K562 (cell line): ENCODE measurements around the gene CTCF. TPM values are rescaled to one million over a fixed set of nuclear protein-coding genes. Genes with fewer than 3 reads are reported as not detected.

Experiments used
- ATAC-seq: fragments of 200-7000 bp; cut with Tn5 transposase; 3 replicates; pipeline ENCODE4 v1.9.1; 2020; ENCODE audit warnings: moderate library complexity
- BruUV-seq: library from RNA; stranded (reverse); fragments of 400-500 nt; replicated peaks from 2 replicates; lab custom pipeline; 2021; lab: Mats Ljungman, UMichigan
- CTCF ChIA-PET: fragments of 300-600 bp; formaldehyde crosslinking; extraction: SDS; loops from one replicate; lab custom pipeline; 2021; ENCODE audit warnings: low intra/inter-chr PET ratio; lab: Yijun Ruan, JAX
- POLR2A ChIA-PET: fragments of 300-600, 350-650 bp; sonication (Branson Sonifier 250); formaldehyde crosslinking; extraction: SDS; loops from one replicate; lab custom pipeline; 2021; ENCODE audit warnings: antibody characterized with exemption, inconsistent platforms; lab: Yijun Ruan, JAX
- DNase-seq, 4 experiments: peaks; one replicate each; pipeline versions ENCODE4 v3.0.0 to v3.0.0-alpha.2; 2011 to 2018; ENCODE audit warnings: low spot score in 3 of 4, mixed read lengths in 3 of 4; ENCODE audit errors: extremely low read depth in 1 of 4
- FAIRE-seq: peaks from 2 replicates; lab custom pipeline; 2011; peaks lifted over from hg19 to GRCh38; lab: Jason Lieb, UNC
- H2AFZ ChIP-seq: 2 replicates; pipeline ENCODE4 v1.6.0; 2011; ENCODE audit warnings: low read depth, low read length, control low read depth, inconsistent platforms
- H3K27ac ChIP-seq: fragments of 200-600 bp; 3 replicates; pipeline ENCODE4 v1.8.0; 2011; ENCODE audit warnings: low read depth, mild to moderate bottlenecking, control low read depth, inconsistent platforms, low read length, moderate library complexity, mixed read lengths; ENCODE audit errors: extremely low read depth
- H3K27me3 ChIP-seq, 2 experiments: fragments of 300-600 bp in 1 of 2; 2 replicates in 1 of 2; 3 replicates in 1 of 2; pipeline versions ENCODE4 v1.6.0 to v1.8.0; 2011; ENCODE audit warnings: inconsistent platforms in 2 of 2, low read length in 2 of 2, mild to moderate bottlenecking in 1 of 2, mixed read lengths in 1 of 2, moderate library complexity in 1 of 2; ENCODE audit not compliant: control insufficient read depth in 2 of 2, insufficient read depth in 2 of 2
- H3K36me3 ChIP-seq: fragments of 300-600 bp; 3 replicates; pipeline ENCODE4 v1.8.0; 2011; ENCODE audit warnings: mild to moderate bottlenecking, low read length, inconsistent platforms; ENCODE audit not compliant: control insufficient read depth, insufficient read depth
- H3K4me1 ChIP-seq, 2 experiments: fragments of 200-600 bp in 1 of 2; replicated peaks in 1 of 2; 2 replicates in 1 of 2; 3 replicates in 1 of 2; pipeline versions ENCODE4 v1.5.1 to v1.8.0; 2011; ENCODE audit warnings: inconsistent platforms in 2 of 2, low read length in 2 of 2, mild to moderate bottlenecking in 1 of 2, mixed read lengths in 1 of 2, moderate library complexity in 1 of 2; ENCODE audit not compliant: control insufficient read depth in 2 of 2, insufficient read depth in 2 of 2
- H3K4me2 ChIP-seq: 2 replicates; pipeline ENCODE4 v1.6.1; 2011; ENCODE audit warnings: low read length, control low read depth, inconsistent platforms, mixed read lengths; ENCODE audit not compliant: insufficient read depth
- H3K4me3 ChIP-seq: fragments of 200-600 bp; sonication (generic), shearing (Covaris generic); 2 replicates; pipeline ENCODE4 v1.5.1; 2016; ENCODE audit warnings: control low read depth, inconsistent platforms
- H3K79me2 ChIP-seq: fragments of 200-600 bp; 3 replicates; pipeline ENCODE4 v1.8.0; 2011; ENCODE audit warnings: low read length, inconsistent platforms; ENCODE audit not compliant: control insufficient read depth, insufficient read depth
- H3K9ac ChIP-seq, 2 experiments: 2 replicates each; pipeline versions ENCODE4 v1.6.0 to v1.6.1; 2011; ENCODE audit warnings: low read depth in 2 of 2, low read length in 2 of 2, control low read depth in 1 of 2, inconsistent platforms in 1 of 2, mild to moderate bottlenecking in 1 of 2, mixed read lengths in 1 of 2; ENCODE audit not compliant: insufficient read depth in 1 of 2
- H3K9me1 ChIP-seq: one replicate; pipeline ENCODE4 v1.6.0; 2011; ENCODE audit warnings: inconsistent platforms, mild to moderate bottlenecking, low read length, moderate library complexity; ENCODE audit not compliant: control insufficient read depth, insufficient read depth
- H3K9me3 ChIP-seq: replicated peaks from 2 replicates; pipeline ENCODE4 v1.5.1; 2011; ENCODE audit warnings: low read depth, low read length, inconsistent platforms; ENCODE audit not compliant: control insufficient read depth, insufficient read depth
- H4K20me1 ChIP-seq: replicated peaks from 2 replicates; pipeline ENCODE4 v1.6.1; 2011; ENCODE audit warnings: low read length, inconsistent platforms, mixed read lengths; ENCODE audit not compliant: control insufficient read depth, insufficient read depth
- AFF4 ChIP-seq: sonication (generic); formaldehyde crosslinking; IDR thresholded peaks from 2 replicates; pipeline ENCODE4 v1.8.0; 2023; ENCODE audit warnings: mild to moderate bottlenecking, missing genetic modification reagents
- OTX1 ChIP-seq: fragments of 450-650 bp; formaldehyde crosslinking; IDR thresholded peaks from 2 replicates; pipeline ENCODE4 v1.4.0; 2022; ENCODE audit warnings: mild to moderate bottlenecking
- POLR2AphosphoS5 ChIP-seq: IDR thresholded peaks from 2 replicates; pipeline ENCODE4 v1.6.1; 2011; ENCODE audit warnings: mild to moderate bottlenecking, low read depth, low read length, moderate library complexity; ENCODE audit not compliant: control insufficient read depth, insufficient read depth
- POLR2G ChIP-seq: fragments of 200-400 bp; formaldehyde crosslinking; IDR thresholded peaks from 2 replicates; pipeline ENCODE4 v1.6.1; 2017; ENCODE audit warnings: low read depth, mild to moderate bottlenecking, antibody characterized with exemption, low read length, moderate library complexity
- PRDM10 ChIP-seq: fragments of 450-650 bp; IDR thresholded peaks from 2 replicates; pipeline ENCODE4 v1.6.1; 2018; ENCODE audit not compliant: partially characterized antibody
- TRIM28 ChIP-seq: fragments of 450-650 bp; IDR thresholded peaks from 2 replicates; pipeline ENCODE4 v1.6.1; 2017
- ZNF830 ChIP-seq: fragments of 250-450 bp; sonication (Bioruptor Pico); IDR thresholded peaks from 2 replicates; pipeline ENCODE4 v1.5.0; 2021; ENCODE audit warnings: mild to moderate bottlenecking
- WGBS: fragments of 100-300 bp; shearing (Covaris generic); methylation state at CpG from one replicate; pipeline ENCODE4 v1.1.6; 2016; ENCODE audit warnings: low coverage, mixed read lengths; ENCODE audit not compliant: insufficient coverage; ENCODE audit errors: missing lambda C conversion rate; 5-methylcytosine and 5-hydroxymethylcytosine counted together
- in situ Hi-C: fragments of 300-500 bp; cut with MboI; formaldehyde crosslinking; loops from 4 replicates; pipeline ENCODE4 v1.15.0; 2018; ENCODE audit warnings: inconsistent platforms, mixed read lengths
- intact Hi-C: fragments of 100-400 bp; cut with micrococcal nuclease; formaldehyde crosslinking; loops from 2 replicates; pipeline ENCODE4 v1.14.2; 2022
- polyA plus RNA-seq, 8 experiments: library from polyadenylated mRNA; depleted of rRNA in 4 of 8; stranded (reverse) in 5 of 8; unstranded in 3 of 8; fragments of >200 nt; fragmentation: Nextera tagmentation in 2 of 8; fragmentation: Illumina TruSeq in 1 of 8; extraction: Ambion mirVana in 2 of 8; extraction: Trizol in 1 of 8; gene quantifications; 2 replicates each; pipeline versions ENCODE4 v1.2.1 to v1.2.3, GENCODE V29; 2011 to 2014; ENCODE audit warnings: inconsistent platforms in 1 of 8, missing spikeins in 1 of 8
- total RNA-seq, 7 experiments: library from RNA; depleted of rRNA in 6 of 7; stranded (reverse); fragments of >200 nt in 6 of 7; fragmentation: Illumina TruSeq in 2 of 7; extraction: Trizol in 2 of 7; gene quantifications; 2 replicates each; pipeline versions ENCODE4 v1.2.1 to v1.2.3, GENCODE V29; 2011 to 2021; ENCODE audit warnings: low replicate concordance in 1 of 7

The CTCF gene
- total and polyA plus RNA-seq, 9 of the 15 experiments (the other 6 are each of a cell fraction or from before 2014, with no cell fraction given), result 7.8 to 49.2 (median 33.9) TPM

GRCh38 chr16:67654403-67654911 is 92.1 kb downstream of the CTCF start:
- no peaks in the 10 kb centered on the region for H3K9me1 ChIP-seq
- TF ChIP-seq POLR2G (peak; percentile 62), TRIM28 (no peak)
- TF ChIP-seq, all 486 proteins: peak for 1
- intact Hi-C loops (no loop called here), in situ Hi-C loops (no loop called here)
- no TSS peak for BruUV-seq
- H3K9ac ChIP-seq, result 0 out of 4 replicates have a peak overlapping the region, but pooled peaks of 1 of the 2 experiments have one; percentile 48
- ChIA-PET CTCF (no interaction called here), POLR2A (no interaction called here)
- no peak overlapping the region for H3K4me2 ChIP-seq
- no peak for FAIRE-seq
- no peak overlapping the region for H3K4me3 ChIP-seq
- H3K79me2 ChIP-seq, result peaks cover 9% of the 10 kb centered on the region
- H3K4me1 ChIP-seq, result peaks cover 4 to 46% of the 10 kb centered on the region in 2 experiments
- H4K20me1 ChIP-seq, result peaks cover 21% of the 10 kb centered on the region; the same call in 1 of the 2 replicates
- peaks cover 0 to 41% of the 10 kb centered on the region in 2 experiments; a peak in 2 of 5 replicates for H3K27me3 ChIP-seq
- peaks cover 16% of the 10 kb centered on the region for H3K36me3 ChIP-seq
- no peaks in the 10 kb centered on the region for H3K9me3 ChIP-seq
- WGBS, result 44% methylated on average over 23 of the region's 30 CpGs
- ATAC-seq, result no peak
- no peak overlapping the region for H3K27ac ChIP-seq
- DNase-seq, result no peak
- H2AFZ ChIP-seq, result no peak overlapping the region

- CTCF ChIA-PET, result no interaction called here
- H4K20me1 ChIP-seq, result peaks cover 21% of the 10 kb centered on the region; the same call in 1 of the 2 replicates
- H3K4me1 ChIP-seq, result peaks cover 4 to 49% of the 10 kb centered on the region in 2 experiments
- FAIRE-seq, result no peak
- no peak for DNase-seq
- H3K9me1 ChIP-seq, result no peaks in the 10 kb centered on the region
- no TSS peak for BruUV-seq
- H3K4me3 ChIP-seq, result no peak overlapping the region
- 32% methylated on average over 4 of the region's 4 CpGs for WGBS
- in situ Hi-C loops (no loop called here), intact Hi-C loops (no loop called here)
- peaks cover 16% of the 10 kb centered on the region for H3K36me3 ChIP-seq
- H3K9me3 ChIP-seq, result no peaks in the 10 kb centered on the region
- H3K9ac ChIP-seq, result peak overlapping the region in 1 of 2 experiments; percentile 22; a peak in 1 of 4 replicates
- no peak overlapping the region for H2AFZ ChIP-seq
- H3K27ac ChIP-seq, result no peak overlapping the region
- POLR2A ChIA-PET, result interaction anchor here (0.5 kb wide), 1 partner anchor 237 kb away, joined by 3 read pairs; no protein-coding TSS in a partner anchor
- H3K79me2 ChIP-seq, result peaks cover 14% of the 10 kb centered on the region
- no peak overlapping the region for H3K4me2 ChIP-seq
- ATAC-seq, result no peak
- peaks cover 0 to 32% of the 10 kb centered on the region in 2 experiments; a peak in 2 of 5 replicates for H3K27me3 ChIP-seq
- no peak for TF ChIP-seq ZNF830 (CRISPR knock-in tag)
- no peak for TF ChIP-seq AFF4 (CRISPR knock-in tag)
- no peak for TF ChIP-seq OTX1 (CRISPR knock-in tag)
- no peak for TF ChIP-seq PRDM10
- no peak for TF ChIP-seq POLR2AphosphoS5
These were observed 93.0 kb downstream of the CTCF start for GRCh38 chr16:67655363-67655762.
